Measurements from ENCODE around the gene TBC1D5.

GRCh38 chr3:17149076-17149475 lies 593.4 kb downstream of the TBC1D5 start:
- TF ChIP-seq CTCF (IDR thresholded peaks at IDR 0.05) (no peak), EP300 (IDR thresholded peaks at IDR 0.05) (no peak), POLR2A (IDR thresholded peaks at IDR 0.05) (no peak), POLR2AphosphoS5 (IDR thresholded peaks at IDR 0.05) (no peak)

Data from sigmoid colon (tissue), 4 donors.